GM12878 (cell line): ENCODE results near the gene CWC27.
"Not testable (repeated sequence)": the region's sequence is repeated elsewhere in the genome, so short reads cannot be mapped to it uniquely, and the experiment has no call there.

Source experiments
- CBX3 ChIP-seq: fragments of 200-600 bp; sonication (generic); IDR thresholded peaks from 2 replicates; pipeline ENCODE4 v1.6.1; 2016; ENCODE audit warnings: low read depth, borderline replicate concordance
- CREB1 ChIP-seq: IDR thresholded peaks from 2 replicates; pipeline ENCODE4 v1.6.1; 2012; ENCODE audit warnings: low read depth, mild to moderate bottlenecking, inconsistent platforms
- KDM1A ChIP-seq: fragments of 200-600 bp; sonication (generic); IDR thresholded peaks from 2 replicates; pipeline ENCODE4 v1.6.1; 2016; ENCODE audit warnings: borderline replicate concordance
- MLLT1 ChIP-seq: fragments of 450-650 bp; IDR thresholded peaks from 2 replicates; pipeline ENCODE4 v1.6.1; 2016; ENCODE audit warnings: mild to moderate bottlenecking
- MXI1 ChIP-seq: fragments of 150-350 bp; IDR thresholded peaks from 2 replicates; pipeline ENCODE4 v1.6.1; 2011; ENCODE audit warnings: low read depth, mild to moderate bottlenecking, inconsistent platforms, low read length, improper control_type of control experiment
- POLR2A ChIP-seq: IDR thresholded peaks from 2 replicates; pipeline ENCODE4 v1.6.1; 2011; ENCODE audit warnings: low read depth, mild to moderate bottlenecking, low read length
- SPI1 ChIP-seq: IDR thresholded peaks from 2 replicates; pipeline ENCODE4 v1.6.1; 2011; ENCODE audit warnings: low read depth, mild to moderate bottlenecking, low read length, moderate library complexity, borderline replicate concordance; ENCODE audit not compliant: insufficient read depth
- TF ChIP-seq, protein P1 (sequence below), 3 experiments: IDR thresholded peaks in 2 of 3; conservative IDR thresholded peaks in 1 of 3; 2 replicates each; pipeline ENCODE4 v1.5.1; 2011; ENCODE audit warnings: low read depth in 3 of 3, low read length in 3 of 3, mild to moderate bottlenecking in 3 of 3, control low read depth in 2 of 3, moderate library complexity in 2 of 3, inconsistent platforms in 1 of 3, mixed read lengths in 1 of 3; ENCODE audit not compliant: control insufficient read depth in 2 of 3, insufficient read depth in 1 of 3; ENCODE audit errors: extremely low read depth in 1 of 3
- TF ChIP-seq, protein P2 (sequence below): fragments of 450-650 bp; IDR thresholded peaks from 2 replicates; pipeline ENCODE4 v1.6.1; 2018; ENCODE audit warnings: mild to moderate bottlenecking, low read depth, moderate library complexity; ENCODE audit not compliant: partially characterized antibody
- TF ChIP-seq, protein P3 (sequence below): IDR thresholded peaks from 2 replicates; pipeline ENCODE4 v1.6.1; 2011; ENCODE audit warnings: low read depth, mild to moderate bottlenecking, low read length, moderate library complexity, borderline replicate concordance; ENCODE audit errors: extremely low read depth

DNA sequence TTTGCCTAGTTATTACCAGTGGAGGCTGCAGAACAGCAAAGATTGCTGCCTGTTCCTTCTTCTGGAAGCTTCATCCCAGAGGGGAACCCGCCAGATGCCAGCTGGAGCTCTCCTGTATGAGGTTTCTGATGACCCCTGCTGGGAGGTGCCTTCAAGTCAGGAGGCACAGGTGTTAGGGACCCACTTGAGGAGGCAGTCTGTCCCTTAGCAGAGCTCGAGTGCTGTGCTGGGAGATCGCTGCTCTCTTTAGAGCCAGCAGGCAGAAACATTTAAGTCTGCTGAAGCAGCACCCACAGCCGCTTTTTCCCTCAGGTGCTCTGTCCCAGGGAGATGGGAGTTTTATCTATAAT, 170.7 kb downstream of the CWC27 start:
- not testable (repeated sequence) for TF ChIP-seq POLR2A, CBX3, MXI1, SPI1, KDM1A, CREB1, MLLT1
- TF ChIP-seq, protein P1, sequence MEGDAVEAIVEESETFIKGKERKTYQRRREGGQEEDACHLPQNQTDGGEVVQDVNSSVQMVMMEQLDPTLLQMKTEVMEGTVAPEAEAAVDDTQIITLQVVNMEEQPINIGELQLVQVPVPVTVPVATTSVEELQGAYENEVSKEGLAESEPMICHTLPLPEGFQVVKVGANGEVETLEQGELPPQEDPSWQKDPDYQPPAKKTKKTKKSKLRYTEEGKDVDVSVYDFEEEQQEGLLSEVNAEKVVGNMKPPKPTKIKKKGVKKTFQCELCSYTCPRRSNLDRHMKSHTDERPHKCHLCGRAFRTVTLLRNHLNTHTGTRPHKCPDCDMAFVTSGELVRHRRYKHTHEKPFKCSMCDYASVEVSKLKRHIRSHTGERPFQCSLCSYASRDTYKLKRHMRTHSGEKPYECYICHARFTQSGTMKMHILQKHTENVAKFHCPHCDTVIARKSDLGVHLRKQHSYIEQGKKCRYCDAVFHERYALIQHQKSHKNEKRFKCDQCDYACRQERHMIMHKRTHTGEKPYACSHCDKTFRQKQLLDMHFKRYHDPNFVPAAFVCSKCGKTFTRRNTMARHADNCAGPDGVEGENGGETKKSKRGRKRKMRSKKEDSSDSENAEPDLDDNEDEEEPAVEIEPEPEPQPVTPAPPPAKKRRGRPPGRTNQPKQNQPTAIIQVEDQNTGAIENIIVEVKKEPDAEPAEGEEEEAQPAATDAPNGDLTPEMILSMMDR (IDR thresholded peaks at IDR 0.05 in 2 of 3, conservative IDR thresholded peaks at IDR 0.05 in 1 of 3; ENCODE audit: control insufficient read depth in 2 of 3, extremely low read depth in 1 of 3, insufficient read depth in 1 of 3, low read depth in 3 of 3, low read length in 3 of 3): not testable (repeated sequence)
- TF ChIP-seq, protein P2, sequence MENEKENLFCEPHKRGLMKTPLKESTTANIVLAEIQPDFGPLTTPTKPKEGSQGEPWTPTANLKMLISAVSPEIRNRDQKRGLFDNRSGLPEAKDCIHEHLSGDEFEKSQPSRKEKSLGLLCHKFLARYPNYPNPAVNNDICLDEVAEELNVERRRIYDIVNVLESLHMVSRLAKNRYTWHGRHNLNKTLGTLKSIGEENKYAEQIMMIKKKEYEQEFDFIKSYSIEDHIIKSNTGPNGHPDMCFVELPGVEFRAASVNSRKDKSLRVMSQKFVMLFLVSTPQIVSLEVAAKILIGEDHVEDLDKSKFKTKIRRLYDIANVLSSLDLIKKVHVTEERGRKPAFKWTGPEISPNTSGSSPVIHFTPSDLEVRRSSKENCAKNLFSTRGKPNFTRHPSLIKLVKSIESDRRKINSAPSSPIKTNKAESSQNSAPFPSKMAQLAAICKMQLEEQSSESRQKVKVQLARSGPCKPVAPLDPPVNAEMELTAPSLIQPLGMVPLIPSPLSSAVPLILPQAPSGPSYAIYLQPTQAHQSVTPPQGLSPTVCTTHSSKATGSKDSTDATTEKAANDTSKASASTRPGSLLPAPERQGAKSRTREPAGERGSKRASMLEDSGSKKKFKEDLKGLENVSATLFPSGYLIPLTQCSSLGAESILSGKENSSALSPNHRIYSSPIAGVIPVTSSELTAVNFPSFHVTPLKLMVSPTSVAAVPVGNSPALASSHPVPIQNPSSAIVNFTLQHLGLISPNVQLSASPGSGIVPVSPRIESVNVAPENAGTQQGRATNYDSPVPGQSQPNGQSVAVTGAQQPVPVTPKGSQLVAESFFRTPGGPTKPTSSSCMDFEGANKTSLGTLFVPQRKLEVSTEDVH: not testable (repeated sequence)
- TF ChIP-seq, protein P3, sequence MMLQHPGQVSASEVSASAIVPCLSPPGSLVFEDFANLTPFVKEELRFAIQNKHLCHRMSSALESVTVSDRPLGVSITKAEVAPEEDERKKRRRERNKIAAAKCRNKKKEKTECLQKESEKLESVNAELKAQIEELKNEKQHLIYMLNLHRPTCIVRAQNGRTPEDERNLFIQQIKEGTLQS: not testable (repeated sequence)
